ENCODE measurements around the gene UNG. TPM values are rescaled to one million over a fixed set of nuclear protein-coding genes. Genes with fewer than 3 reads are reported as not detected.
A peak's percentile ranks its signal among the peaks of the same experiment; 100 is the strongest.

UNG gene
- total RNA-seq, 4 donors from 2014 or later: 19.0 to 58.6 (median 21.3) TPM

- Histone ChIP-seq H3K4me3 (peak overlapping the region in 3 of 4 donors; percentile 69 to 82 (median 72)), H3K27ac (peak overlapping the region in 3 of 4 donors; percentile 0 to 88 (median 85)), H3K9me3 (no peaks in the 10 kb centered on the region), H3K4me1 (peaks cover 0 to 21% (median 5%) of the 10 kb centered on the region in 4 donors), H3K36me3 (peaks cover 0 to 26% (median 0%) of the 10 kb centered on the region in 3 donors), H3K27me3 (no peaks in the 10 kb centered on the region)
- TF ChIP-seq POLR2A (IDR thresholded peaks at IDR 0.05): no peak
- TF ChIP-seq, protein P1, sequence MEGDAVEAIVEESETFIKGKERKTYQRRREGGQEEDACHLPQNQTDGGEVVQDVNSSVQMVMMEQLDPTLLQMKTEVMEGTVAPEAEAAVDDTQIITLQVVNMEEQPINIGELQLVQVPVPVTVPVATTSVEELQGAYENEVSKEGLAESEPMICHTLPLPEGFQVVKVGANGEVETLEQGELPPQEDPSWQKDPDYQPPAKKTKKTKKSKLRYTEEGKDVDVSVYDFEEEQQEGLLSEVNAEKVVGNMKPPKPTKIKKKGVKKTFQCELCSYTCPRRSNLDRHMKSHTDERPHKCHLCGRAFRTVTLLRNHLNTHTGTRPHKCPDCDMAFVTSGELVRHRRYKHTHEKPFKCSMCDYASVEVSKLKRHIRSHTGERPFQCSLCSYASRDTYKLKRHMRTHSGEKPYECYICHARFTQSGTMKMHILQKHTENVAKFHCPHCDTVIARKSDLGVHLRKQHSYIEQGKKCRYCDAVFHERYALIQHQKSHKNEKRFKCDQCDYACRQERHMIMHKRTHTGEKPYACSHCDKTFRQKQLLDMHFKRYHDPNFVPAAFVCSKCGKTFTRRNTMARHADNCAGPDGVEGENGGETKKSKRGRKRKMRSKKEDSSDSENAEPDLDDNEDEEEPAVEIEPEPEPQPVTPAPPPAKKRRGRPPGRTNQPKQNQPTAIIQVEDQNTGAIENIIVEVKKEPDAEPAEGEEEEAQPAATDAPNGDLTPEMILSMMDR (IDR thresholded peaks at IDR 0.05): no peak
- DNase-seq: no peak
Observed at GRCh38 chr12:109099431-109100020, 2.1 kb downstream of the UNG start.

DNA sequence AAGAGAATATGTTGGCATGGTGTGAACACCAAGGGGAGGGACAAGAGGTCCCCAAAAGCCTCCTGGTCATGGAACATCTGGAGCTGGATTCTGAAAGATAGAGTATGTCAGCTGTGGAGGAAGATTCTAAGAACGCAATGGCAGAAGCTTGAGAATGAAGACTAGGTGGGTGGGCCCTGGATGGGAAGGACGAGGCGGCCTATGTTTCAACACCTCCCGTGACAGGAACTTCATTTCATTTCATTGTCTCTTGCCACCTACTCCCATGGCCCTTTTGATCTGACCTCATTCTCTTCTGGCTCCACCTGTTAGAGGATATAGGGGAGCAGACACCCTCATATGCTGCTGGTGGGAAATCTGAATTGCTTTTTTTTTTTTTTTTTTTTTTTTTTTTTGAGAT is 3.3 kb downstream of the UNG start:
- H3K27ac ChIP-seq: no peak overlapping the region
- peaks cover 0 to 21% (median 5%) of the 10 kb centered on the region in 4 donors for H3K4me1 ChIP-seq
- H3K4me3 ChIP-seq: no peak overlapping the region
- TF ChIP-seq, protein P1 (IDR thresholded peaks at IDR 0.05): no peak
- TF ChIP-seq POLR2A (IDR thresholded peaks at IDR 0.05): no peak
- H3K36me3 ChIP-seq: peaks cover 0 to 38% (median 0%) of the 10 kb centered on the region in 3 donors
- no peak for DNase-seq
- no peaks in the 10 kb centered on the region for H3K27me3 ChIP-seq
- H3K9me3 ChIP-seq: no peaks in the 10 kb centered on the region

- DNase-seq: no peak
Observed at GRCh38 chr12:109102491-109102890, 5.1 kb downstream of the UNG start.

GRCh38 chr12:109105176-109105575 is 7.8 kb downstream of the UNG start:
- no peak for DNase-seq
- H3K27me3 ChIP-seq: no peaks in the 10 kb centered on the region
- no peak overlapping the region for H3K4me3 ChIP-seq
- H3K27ac ChIP-seq: no peak overlapping the region
- peaks cover 0 to 66% (median 0%) of the 10 kb centered on the region in 3 donors for H3K36me3 ChIP-seq
- no peaks in the 10 kb centered on the region for H3K9me3 ChIP-seq
- H3K4me1 ChIP-seq: peaks cover 0 to 2% (median 0%) of the 10 kb centered on the region in 4 donors
- TF ChIP-seq, protein P1 (IDR thresholded peaks at IDR 0.05): no peak
- no peak for TF ChIP-seq POLR2A (IDR thresholded peaks at IDR 0.05)

More at GRCh38 chr12:109102491-109102890, 5.1 kb downstream of the UNG start:
- no peaks in the 10 kb centered on the region for H3K27me3 ChIP-seq
- H3K4me3 ChIP-seq: no peak overlapping the region
- H3K9me3 ChIP-seq: no peaks in the 10 kb centered on the region
- TF ChIP-seq, protein P1 (IDR thresholded peaks at IDR 0.05): no peak
- no peak for TF ChIP-seq POLR2A (IDR thresholded peaks at IDR 0.05)
- H3K27ac ChIP-seq: no peak overlapping the region
- H3K36me3 ChIP-seq: peaks cover 0 to 53% (median 0%) of the 10 kb centered on the region in 3 donors
- H3K4me1 ChIP-seq: peaks cover 0 to 18% (median 2%) of the 10 kb centered on the region in 4 donors

- peaks cover 0 to 31% (median under 1%) of the 10 kb centered on the region in 4 donors for H3K4me1 ChIP-seq
- H3K36me3 ChIP-seq: peaks cover 0 to 37% (median 0%) of the 10 kb centered on the region in 3 donors
- no peaks in the 10 kb centered on the region for H3K27me3 ChIP-seq
- peak overlapping the region; percentile 80 to 96 (median 88) for H3K27ac ChIP-seq
- no peak for TF ChIP-seq POLR2A (IDR thresholded peaks at IDR 0.05)
- TF ChIP-seq, protein P1 (IDR thresholded peaks at IDR 0.05): no peak
- H3K4me3 ChIP-seq: no peak overlapping the region
- DNase-seq: no peak
- no peaks in the 10 kb centered on the region for H3K9me3 ChIP-seq
Observed at GRCh38 chr12:109109746-109110350, 12.5 kb downstream of the UNG start.
